Fibroblast of lung (primary cell): Measurements from ENCODE around the gene NCR3LG1.

Source experiments
- CTCF ChIP-seq, 2 donors: IDR thresholded peaks in 1 of 2; conservative IDR thresholded peaks in 1 of 2; 1 replicate in 1 of 2; 2 replicates in 1 of 2; pipeline ENCODE4 v1.5.1; 2011 to 2012; ENCODE audit warnings: low read length in 2 of 2, control low read depth in 1 of 2, inconsistent platforms in 1 of 2, low read depth in 1 of 2, mild to moderate bottlenecking in 1 of 2
- EZH2 ChIP-seq: IDR thresholded peaks from 2 replicates; pipeline ENCODE4 v1.5.1; 2012; ENCODE audit warnings: low read length, control low read depth, mild to moderate bottlenecking; ENCODE audit errors: missing control alignments

- TF ChIP-seq CTCF (conservative IDR thresholded peaks at IDR 0.05 in 1 of 2, IDR thresholded peaks at IDR 0.05 in 1 of 2; ENCODE audit: low read depth in 1 of 2, low read length in 2 of 2) = no peak
- TF ChIP-seq EZH2 = no peak
Observed at GRCh38 chr11:17408026-17408425, 56.4 kb downstream of the NCR3LG1 start.
